WTC11 (cell line): ENCODE results near the gene BCL7B. TPM values are rescaled to one million over a fixed set of nuclear protein-coding genes. Genes with fewer than 3 reads are reported as not detected.

Source experiments
- ATAC-seq: fragments of 200-7000 bp; cut with Tn5 transposase; 2 replicates; pipeline ENCODE4 v1.10.0; 2021; ENCODE audit warnings: mild to moderate bottlenecking, moderate library complexity
- CTCF ChIA-PET: fragments of 300-600 bp; sonication (Branson Sonifier 250); formaldehyde crosslinking; loops from one replicate; lab custom pipeline; 2021; ENCODE audit warnings: antibody characterized with exemption; lab: Charles Lee
- POLR2A ChIA-PET: fragments of 350-600 bp; sonication (Branson Sonifier 250); formaldehyde crosslinking; loops from one replicate; lab custom pipeline; 2021; ENCODE audit warnings: antibody characterized with exemption; lab: Charles Lee
- DNase-seq: peaks from one replicate; pipeline ENCODE4 v3.0.0; 2021; ENCODE audit warnings: low spot score
- H3K27ac Mint-ChIP-seq: 2 replicates; pipeline ENCODE4 v1.8.0; 2021; ENCODE audit warnings: mixed read lengths
- H3K27me3 Mint-ChIP-seq: 2 replicates; pipeline ENCODE4 v1.8.0; 2021; ENCODE audit warnings: low read depth, mild to moderate bottlenecking, moderate library complexity, mixed read lengths
- H3K36me3 Mint-ChIP-seq: 2 replicates; pipeline ENCODE4 v1.8.0; 2021; ENCODE audit warnings: mixed read lengths
- H3K4me1 Mint-ChIP-seq: 2 replicates; pipeline ENCODE4 v1.8.0; 2022; ENCODE audit warnings: mixed read lengths
- H3K4me3 Mint-ChIP-seq: 2 replicates; pipeline ENCODE4 v1.8.0; 2021; ENCODE audit warnings: mild to moderate bottlenecking, moderate library complexity, mixed read lengths
- H3K9me3 Mint-ChIP-seq: 2 replicates; pipeline ENCODE4 v1.8.0; 2021; ENCODE audit warnings: mixed read lengths
- FOXK1 ChIP-seq: sonication (generic); formaldehyde crosslinking; IDR thresholded peaks from 2 replicates; pipeline ENCODE4 v1.8.0; 2022; ENCODE audit warnings: mild to moderate bottlenecking, moderate library complexity, missing genetic modification reagents
- FOXP1 ChIP-seq: sonication (generic); formaldehyde crosslinking; IDR thresholded peaks from 2 replicates; pipeline ENCODE4 v1.8.0; 2022; ENCODE audit warnings: missing genetic modification reagents, mild to moderate bottlenecking, moderate library complexity, borderline replicate concordance
- KAT7 ChIP-seq: sonication (generic); formaldehyde crosslinking; IDR thresholded peaks from 2 replicates; pipeline ENCODE4 v1.8.1; 2023; ENCODE audit warnings: missing genetic modification reagents, mild to moderate bottlenecking, borderline replicate concordance
- NR3C1 ChIP-seq: sonication (generic); formaldehyde crosslinking; conservative IDR thresholded peaks from 2 replicates; pipeline ENCODE4 v1.8.1; 2023; ENCODE audit warnings: low read depth, mild to moderate bottlenecking, missing genetic modification reagents
- RELA ChIP-seq: sonication (generic); formaldehyde crosslinking; IDR thresholded peaks from 2 replicates; pipeline ENCODE4 v1.8.1; 2022; ENCODE audit warnings: missing genetic modification reagents, mild to moderate bottlenecking, borderline replicate concordance
- SP1 ChIP-seq: sonication (generic); formaldehyde crosslinking; conservative IDR thresholded peaks from 2 replicates; pipeline ENCODE4 v1.8.1; 2022; ENCODE audit warnings: missing genetic modification reagents
- ZNF121 ChIP-seq: sonication (generic); formaldehyde crosslinking; IDR thresholded peaks from 2 replicates; pipeline ENCODE4 v1.8.0; 2023; ENCODE audit warnings: missing genetic modification reagents
- ZNF219 ChIP-seq: sonication (generic); formaldehyde crosslinking; IDR thresholded peaks from 2 replicates; pipeline ENCODE4 v1.8.0; 2023; ENCODE audit warnings: missing genetic modification reagents, mild to moderate bottlenecking, borderline replicate concordance
- ZNF232 ChIP-seq: sonication (generic); formaldehyde crosslinking; IDR thresholded peaks from 2 replicates; pipeline ENCODE4 v1.8.0; 2022; ENCODE audit warnings: mild to moderate bottlenecking, missing genetic modification reagents
- total RNA-seq: library from RNA; stranded (reverse); gene quantifications from 3 replicates; pipeline ENCODE4 v1.2.3, GENCODE V29; 2021
- TF ChIP-seq, protein P1 (sequence below): fragments of 250-450 bp; sonication (Bioruptor Pico); IDR thresholded peaks from 2 replicates; pipeline ENCODE4 v1.9.0; 2021; ENCODE audit warnings: mild to moderate bottlenecking, borderline replicate concordance
- TF ChIP-seq, protein P2 (sequence below): fragments of 250-450 bp; sonication (Bioruptor Pico); IDR thresholded peaks from 2 replicates; pipeline ENCODE4 v1.9.0; 2021; ENCODE audit warnings: mild to moderate bottlenecking
- TF ChIP-seq, protein P3 (sequence below): sonication (generic); formaldehyde crosslinking; conservative IDR thresholded peaks from 2 replicates; pipeline ENCODE4 v1.8.1; 2023; ENCODE audit warnings: mild to moderate bottlenecking, low read depth, missing genetic modification reagents, moderate library complexity
- TF ChIP-seq, protein P4 (sequence below): sonication (generic); formaldehyde crosslinking; IDR thresholded peaks from 2 replicates; pipeline ENCODE4 v1.8.0; 2022; ENCODE audit warnings: mild to moderate bottlenecking, missing genetic modification reagents
- TF ChIP-seq, protein P5 (sequence below): sonication (generic); formaldehyde crosslinking; IDR thresholded peaks from 2 replicates; pipeline ENCODE4 v1.8.1; 2022; ENCODE audit warnings: low read depth, mild to moderate bottlenecking, moderate library complexity, missing genetic modification reagents, borderline replicate concordance
- TF ChIP-seq, protein P6 (sequence below): sonication (generic); formaldehyde crosslinking; IDR thresholded peaks from 2 replicates; pipeline ENCODE4 v1.8.1; 2023; ENCODE audit warnings: mild to moderate bottlenecking, missing genetic modification reagents, moderate library complexity
- TF ChIP-seq, protein P7 (sequence below): sonication (generic); formaldehyde crosslinking; IDR thresholded peaks from 2 replicates; pipeline ENCODE4 v1.8.0; 2023; ENCODE audit warnings: missing genetic modification reagents

The BCL7B gene
- total RNA-seq, 1 experiment from 2014 or later = 28.5 TPM

DNA sequence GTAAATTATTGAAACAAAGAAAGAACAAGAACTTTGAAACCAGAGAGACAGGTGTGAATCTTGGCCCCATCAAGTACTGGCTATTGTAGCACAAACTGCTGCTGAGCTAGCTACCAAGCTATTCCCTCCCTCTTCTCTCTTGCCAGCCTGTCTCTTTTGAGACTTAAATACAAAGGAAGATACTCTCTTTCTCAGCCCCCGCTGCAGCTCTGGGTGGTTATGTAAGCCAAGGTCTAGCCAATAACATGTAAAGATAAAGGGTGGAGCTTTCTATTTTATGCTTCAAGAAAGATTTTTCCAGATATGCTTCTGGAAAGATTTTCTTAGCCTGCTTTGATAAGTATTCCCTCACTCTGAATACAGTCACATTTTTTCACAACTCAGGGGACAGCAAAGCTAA lies 52.6 kb downstream of the BCL7B start (continued):
- TF ChIP-seq, protein P1, sequence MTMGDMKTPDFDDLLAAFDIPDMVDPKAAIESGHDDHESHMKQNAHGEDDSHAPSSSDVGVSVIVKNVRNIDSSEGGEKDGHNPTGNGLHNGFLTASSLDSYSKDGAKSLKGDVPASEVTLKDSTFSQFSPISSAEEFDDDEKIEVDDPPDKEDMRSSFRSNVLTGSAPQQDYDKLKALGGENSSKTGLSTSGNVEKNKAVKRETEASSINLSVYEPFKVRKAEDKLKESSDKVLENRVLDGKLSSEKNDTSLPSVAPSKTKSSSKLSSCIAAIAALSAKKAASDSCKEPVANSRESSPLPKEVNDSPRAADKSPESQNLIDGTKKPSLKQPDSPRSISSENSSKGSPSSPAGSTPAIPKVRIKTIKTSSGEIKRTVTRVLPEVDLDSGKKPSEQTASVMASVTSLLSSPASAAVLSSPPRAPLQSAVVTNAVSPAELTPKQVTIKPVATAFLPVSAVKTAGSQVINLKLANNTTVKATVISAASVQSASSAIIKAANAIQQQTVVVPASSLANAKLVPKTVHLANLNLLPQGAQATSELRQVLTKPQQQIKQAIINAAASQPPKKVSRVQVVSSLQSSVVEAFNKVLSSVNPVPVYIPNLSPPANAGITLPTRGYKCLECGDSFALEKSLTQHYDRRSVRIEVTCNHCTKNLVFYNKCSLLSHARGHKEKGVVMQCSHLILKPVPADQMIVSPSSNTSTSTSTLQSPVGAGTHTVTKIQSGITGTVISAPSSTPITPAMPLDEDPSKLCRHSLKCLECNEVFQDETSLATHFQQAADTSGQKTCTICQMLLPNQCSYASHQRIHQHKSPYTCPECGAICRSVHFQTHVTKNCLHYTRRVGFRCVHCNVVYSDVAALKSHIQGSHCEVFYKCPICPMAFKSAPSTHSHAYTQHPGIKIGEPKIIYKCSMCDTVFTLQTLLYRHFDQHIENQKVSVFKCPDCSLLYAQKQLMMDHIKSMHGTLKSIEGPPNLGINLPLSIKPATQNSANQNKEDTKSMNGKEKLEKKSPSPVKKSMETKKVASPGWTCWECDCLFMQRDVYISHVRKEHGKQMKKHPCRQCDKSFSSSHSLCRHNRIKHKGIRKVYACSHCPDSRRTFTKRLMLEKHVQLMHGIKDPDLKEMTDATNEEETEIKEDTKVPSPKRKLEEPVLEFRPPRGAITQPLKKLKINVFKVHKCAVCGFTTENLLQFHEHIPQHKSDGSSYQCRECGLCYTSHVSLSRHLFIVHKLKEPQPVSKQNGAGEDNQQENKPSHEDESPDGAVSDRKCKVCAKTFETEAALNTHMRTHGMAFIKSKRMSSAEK (CRISPR knock-in tag) = no peak
- TF ChIP-seq ZNF121 (CRISPR knock-in tag) (no peak), SP1 (CRISPR knock-in tag) (no peak), NR3C1 (no peak)
- TF ChIP-seq, all 79 proteins: peak for 0

DNA sequence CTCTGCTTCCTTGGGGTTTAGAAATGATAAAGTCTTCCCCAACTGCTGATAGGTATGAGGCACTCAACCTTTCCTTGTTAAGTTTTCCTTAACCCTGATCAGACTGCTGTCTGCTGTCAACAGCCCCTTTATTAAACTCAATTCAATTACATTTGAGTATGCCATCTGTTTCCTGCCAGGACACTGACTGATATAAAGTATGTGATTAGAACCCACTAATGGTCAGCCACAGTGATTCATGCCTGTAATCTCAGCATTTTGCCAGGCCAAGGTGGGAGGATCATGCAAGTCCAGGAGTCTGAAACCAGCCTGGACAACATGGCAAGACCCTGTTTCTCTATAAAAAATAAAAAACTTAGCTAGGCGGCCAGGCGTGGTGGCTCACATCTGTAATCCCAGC lies 53.5 kb downstream of the BCL7B start:
- no peak for ATAC-seq
- Mint-ChIP-seq H3K27ac (no peak overlapping the region), H3K27me3 (no peaks in the 10 kb centered on the region), H3K4me3 (no peak overlapping the region), H3K9me3 (no peaks in the 10 kb centered on the region), H3K4me1 (no peaks in the 10 kb centered on the region), H3K36me3 (peaks cover 69% of the 10 kb centered on the region)
- DNase-seq = no peak
- POLR2A ChIA-PET = interaction anchor here (2.4 kb wide), 1 partner anchor 17 kb away, joined by 14 read pairs; the partner anchor contains the start of gene BAZ1B
- CTCF ChIA-PET = no interaction called here
- TF ChIP-seq, protein P2, sequence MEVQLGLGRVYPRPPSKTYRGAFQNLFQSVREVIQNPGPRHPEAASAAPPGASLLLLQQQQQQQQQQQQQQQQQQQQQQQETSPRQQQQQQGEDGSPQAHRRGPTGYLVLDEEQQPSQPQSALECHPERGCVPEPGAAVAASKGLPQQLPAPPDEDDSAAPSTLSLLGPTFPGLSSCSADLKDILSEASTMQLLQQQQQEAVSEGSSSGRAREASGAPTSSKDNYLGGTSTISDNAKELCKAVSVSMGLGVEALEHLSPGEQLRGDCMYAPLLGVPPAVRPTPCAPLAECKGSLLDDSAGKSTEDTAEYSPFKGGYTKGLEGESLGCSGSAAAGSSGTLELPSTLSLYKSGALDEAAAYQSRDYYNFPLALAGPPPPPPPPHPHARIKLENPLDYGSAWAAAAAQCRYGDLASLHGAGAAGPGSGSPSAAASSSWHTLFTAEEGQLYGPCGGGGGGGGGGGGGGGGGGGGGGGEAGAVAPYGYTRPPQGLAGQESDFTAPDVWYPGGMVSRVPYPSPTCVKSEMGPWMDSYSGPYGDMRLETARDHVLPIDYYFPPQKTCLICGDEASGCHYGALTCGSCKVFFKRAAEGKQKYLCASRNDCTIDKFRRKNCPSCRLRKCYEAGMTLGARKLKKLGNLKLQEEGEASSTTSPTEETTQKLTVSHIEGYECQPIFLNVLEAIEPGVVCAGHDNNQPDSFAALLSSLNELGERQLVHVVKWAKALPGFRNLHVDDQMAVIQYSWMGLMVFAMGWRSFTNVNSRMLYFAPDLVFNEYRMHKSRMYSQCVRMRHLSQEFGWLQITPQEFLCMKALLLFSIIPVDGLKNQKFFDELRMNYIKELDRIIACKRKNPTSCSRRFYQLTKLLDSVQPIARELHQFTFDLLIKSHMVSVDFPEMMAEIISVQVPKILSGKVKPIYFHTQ (CRISPR knock-in tag) = no peak
- TF ChIP-seq ZNF232 (no peak), ZNF219 (CRISPR knock-in tag) (no peak), RELA (CRISPR knock-in tag) (no peak), FOXP1 (CRISPR knock-in tag) (no peak), ZNF121 (CRISPR knock-in tag) (no peak), KAT7 (no peak), FOXK1 (CRISPR knock-in tag) (no peak)
- TF ChIP-seq, protein P3, sequence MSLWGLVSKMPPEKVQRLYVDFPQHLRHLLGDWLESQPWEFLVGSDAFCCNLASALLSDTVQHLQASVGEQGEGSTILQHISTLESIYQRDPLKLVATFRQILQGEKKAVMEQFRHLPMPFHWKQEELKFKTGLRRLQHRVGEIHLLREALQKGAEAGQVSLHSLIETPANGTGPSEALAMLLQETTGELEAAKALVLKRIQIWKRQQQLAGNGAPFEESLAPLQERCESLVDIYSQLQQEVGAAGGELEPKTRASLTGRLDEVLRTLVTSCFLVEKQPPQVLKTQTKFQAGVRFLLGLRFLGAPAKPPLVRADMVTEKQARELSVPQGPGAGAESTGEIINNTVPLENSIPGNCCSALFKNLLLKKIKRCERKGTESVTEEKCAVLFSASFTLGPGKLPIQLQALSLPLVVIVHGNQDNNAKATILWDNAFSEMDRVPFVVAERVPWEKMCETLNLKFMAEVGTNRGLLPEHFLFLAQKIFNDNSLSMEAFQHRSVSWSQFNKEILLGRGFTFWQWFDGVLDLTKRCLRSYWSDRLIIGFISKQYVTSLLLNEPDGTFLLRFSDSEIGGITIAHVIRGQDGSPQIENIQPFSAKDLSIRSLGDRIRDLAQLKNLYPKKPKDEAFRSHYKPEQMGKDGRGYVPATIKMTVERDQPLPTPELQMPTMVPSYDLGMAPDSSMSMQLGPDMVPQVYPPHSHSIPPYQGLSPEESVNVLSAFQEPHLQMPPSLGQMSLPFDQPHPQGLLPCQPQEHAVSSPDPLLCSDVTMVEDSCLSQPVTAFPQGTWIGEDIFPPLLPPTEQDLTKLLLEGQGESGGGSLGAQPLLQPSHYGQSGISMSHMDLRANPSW (CRISPR knock-in tag) = no peak
- TF ChIP-seq, protein P1 (CRISPR knock-in tag) = no peak
- TF ChIP-seq, protein P4, sequence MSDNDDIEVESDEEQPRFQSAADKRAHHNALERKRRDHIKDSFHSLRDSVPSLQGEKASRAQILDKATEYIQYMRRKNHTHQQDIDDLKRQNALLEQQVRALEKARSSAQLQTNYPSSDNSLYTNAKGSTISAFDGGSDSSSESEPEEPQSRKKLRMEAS = no peak
- TF ChIP-seq, protein P5, sequence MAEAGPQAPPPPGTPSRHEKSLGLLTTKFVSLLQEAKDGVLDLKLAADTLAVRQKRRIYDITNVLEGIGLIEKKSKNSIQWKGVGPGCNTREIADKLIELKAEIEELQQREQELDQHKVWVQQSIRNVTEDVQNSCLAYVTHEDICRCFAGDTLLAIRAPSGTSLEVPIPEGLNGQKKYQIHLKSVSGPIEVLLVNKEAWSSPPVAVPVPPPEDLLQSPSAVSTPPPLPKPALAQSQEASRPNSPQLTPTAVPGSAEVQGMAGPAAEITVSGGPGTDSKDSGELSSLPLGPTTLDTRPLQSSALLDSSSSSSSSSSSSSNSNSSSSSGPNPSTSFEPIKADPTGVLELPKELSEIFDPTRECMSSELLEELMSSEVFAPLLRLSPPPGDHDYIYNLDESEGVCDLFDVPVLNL (CRISPR knock-in tag) = no peak
- TF ChIP-seq, protein P6, sequence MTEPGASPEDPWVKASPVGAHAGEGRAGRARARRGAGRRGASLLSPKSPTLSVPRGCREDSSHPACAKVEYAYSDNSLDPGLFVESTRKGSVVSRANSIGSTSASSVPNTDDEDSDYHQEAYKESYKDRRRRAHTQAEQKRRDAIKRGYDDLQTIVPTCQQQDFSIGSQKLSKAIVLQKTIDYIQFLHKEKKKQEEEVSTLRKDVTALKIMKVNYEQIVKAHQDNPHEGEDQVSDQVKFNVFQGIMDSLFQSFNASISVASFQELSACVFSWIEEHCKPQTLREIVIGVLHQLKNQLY (CRISPR knock-in tag) = no peak
- TF ChIP-seq, protein P7, sequence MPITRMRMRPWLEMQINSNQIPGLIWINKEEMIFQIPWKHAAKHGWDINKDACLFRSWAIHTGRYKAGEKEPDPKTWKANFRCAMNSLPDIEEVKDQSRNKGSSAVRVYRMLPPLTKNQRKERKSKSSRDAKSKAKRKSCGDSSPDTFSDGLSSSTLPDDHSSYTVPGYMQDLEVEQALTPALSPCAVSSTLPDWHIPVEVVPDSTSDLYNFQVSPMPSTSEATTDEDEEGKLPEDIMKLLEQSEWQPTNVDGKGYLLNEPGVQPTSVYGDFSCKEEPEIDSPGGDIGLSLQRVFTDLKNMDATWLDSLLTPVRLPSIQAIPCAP (CRISPR knock-in tag) = no peak
